ENCODE results near the gene BIRC2.
"Not testable (repeated sequence)": the region's sequence is repeated elsewhere in the genome, so short reads cannot be mapped to it uniquely, and the experiment has no call there.

The BIRC2 gene

GRCh38 chr11:102331341-102331740 is 15.7 kb upstream of the BIRC2 start:
- no peak overlapping the region for H2BK15ac ChIP-seq (ENCODE audit: low read depth, poor library complexity, severe bottlenecking)
- H3K36me3 ChIP-seq (ENCODE audit: control insufficient read depth in 1 of 2, insufficient read depth in 2 of 2, low read depth in 1 of 2, low read length in 2 of 2): no peaks in the 10 kb centered on the region
- H3K79me1 ChIP-seq (replicated peaks; ENCODE audit: low read length, poor library complexity, severe bottlenecking): no peaks in the 10 kb centered on the region
- no peaks in the 10 kb centered on the region for H3K9me3 ChIP-seq (ENCODE audit: control insufficient read depth, low read length)
- no peak overlapping the region for H2BK12ac ChIP-seq (ENCODE audit: low read length in 2 of 2)
- no peak overlapping the region for H2BK120ac ChIP-seq (ENCODE audit: low read depth, low read length)
- no peak overlapping the region for H3K9ac ChIP-seq (ENCODE audit: low read length)
- no peak overlapping the region for H4K8ac ChIP-seq (ENCODE audit: low read length)
- H3K27me3 ChIP-seq (ENCODE audit: control insufficient read depth in 1 of 2, insufficient read depth in 1 of 2, low read length in 2 of 2): no peaks in the 10 kb centered on the region
- no CpG with 5 or more reads among the region's 2 CpGs for WGBS
- no peak overlapping the region for H3K4ac ChIP-seq (ENCODE audit: low read depth in 1 of 2, low read length in 2 of 2)
- H3K4me2 ChIP-seq (ENCODE audit: low read length, poor library complexity, severe bottlenecking): no peak overlapping the region
- H2AFZ ChIP-seq (ENCODE audit: low read depth, low read length): no peak overlapping the region
- H3K27ac ChIP-seq (ENCODE audit: low read length, poor library complexity, severe bottlenecking): no peak overlapping the region
- peaks cover under 1% of the 10 kb centered on the region for H3K4me1 ChIP-seq (ENCODE audit: control insufficient read depth, insufficient read depth, low read depth, low read length)
- no peak overlapping the region for H4K91ac ChIP-seq (ENCODE audit: low read length)
- H2BK5ac ChIP-seq (ENCODE audit: low read depth, low read length, poor library complexity, severe bottlenecking): no peak overlapping the region
- no peak for DNase-seq
- H3K18ac ChIP-seq (ENCODE audit: low read depth in 1 of 2, low read length in 2 of 2): no peak overlapping the region
- no peak overlapping the region for H3K14ac ChIP-seq (ENCODE audit: low read length in 2 of 2)
- H3K4me3 ChIP-seq (ENCODE audit: insufficient read depth in 1 of 2, low read depth in 1 of 2, low read length in 2 of 2): no peak overlapping the region
- H2AK5ac ChIP-seq (ENCODE audit: low read length, severe bottlenecking): no peak overlapping the region
- H3K23ac ChIP-seq (ENCODE audit: low read length in 2 of 2): no peak overlapping the region

- H3K36me3 ChIP-seq (ENCODE audit: control insufficient read depth in 1 of 2, insufficient read depth in 2 of 2, low read depth in 1 of 2, low read length in 2 of 2): no peaks in the 10 kb centered on the region
- H2BK12ac ChIP-seq (ENCODE audit: low read length in 2 of 2): no peak overlapping the region
- H2AFZ ChIP-seq (ENCODE audit: low read depth, low read length): no peak overlapping the region
- H3K9ac ChIP-seq (ENCODE audit: low read length): no peak overlapping the region
- H3K4ac ChIP-seq (ENCODE audit: low read depth in 1 of 2, low read length in 2 of 2): no peak overlapping the region
- H2AK5ac ChIP-seq (ENCODE audit: low read length, severe bottlenecking): no peak overlapping the region
- no peak overlapping the region for H2BK120ac ChIP-seq (ENCODE audit: low read depth, low read length)
- H3K23ac ChIP-seq (ENCODE audit: low read length in 2 of 2): no peak overlapping the region
- peaks cover 1% of the 10 kb centered on the region for H3K4me1 ChIP-seq (ENCODE audit: control insufficient read depth, insufficient read depth, low read depth, low read length)
- H3K4me3 ChIP-seq (ENCODE audit: insufficient read depth in 1 of 2, low read depth in 1 of 2, low read length in 2 of 2): no peak overlapping the region
- H3K14ac ChIP-seq (ENCODE audit: low read length in 2 of 2): no peak overlapping the region
- H4K91ac ChIP-seq (ENCODE audit: low read length): no peak overlapping the region
- no peak overlapping the region for H3K27ac ChIP-seq (ENCODE audit: low read length, poor library complexity, severe bottlenecking)
- DNase-seq: peak; percentile 62
- H4K8ac ChIP-seq (ENCODE audit: low read length): no peak overlapping the region
- H2BK15ac ChIP-seq (ENCODE audit: low read depth, poor library complexity, severe bottlenecking): no peak overlapping the region
- 11% methylated on average over 1 of the region's 1 CpG for WGBS
- no peak overlapping the region for H3K4me2 ChIP-seq (ENCODE audit: low read length, poor library complexity, severe bottlenecking)
- H2BK5ac ChIP-seq (ENCODE audit: low read depth, low read length, poor library complexity, severe bottlenecking): no peak overlapping the region
- no peaks in the 10 kb centered on the region for H3K79me1 ChIP-seq (replicated peaks; ENCODE audit: low read length, poor library complexity, severe bottlenecking)
- H3K9me3 ChIP-seq (ENCODE audit: control insufficient read depth, low read length): no peaks in the 10 kb centered on the region
- H3K27me3 ChIP-seq (ENCODE audit: control insufficient read depth in 1 of 2, insufficient read depth in 1 of 2, low read length in 2 of 2): no peaks in the 10 kb centered on the region
- H3K18ac ChIP-seq (ENCODE audit: low read depth in 1 of 2, low read length in 2 of 2): no peak overlapping the region
Measured at GRCh38 chr11:102332611-102332994, 14.4 kb upstream of the BIRC2 start.

- no peak overlapping the region for H2BK15ac ChIP-seq (ENCODE audit: low read depth, poor library complexity, severe bottlenecking)
- no peak overlapping the region for H2BK120ac ChIP-seq (ENCODE audit: low read depth, low read length)
- H2AFZ ChIP-seq (ENCODE audit: low read depth, low read length): no peak overlapping the region
- H4K8ac ChIP-seq (ENCODE audit: low read length): no peak overlapping the region
- no peak overlapping the region for H3K4me3 ChIP-seq (ENCODE audit: insufficient read depth in 1 of 2, low read depth in 1 of 2, low read length in 2 of 2)
- no peak overlapping the region for H3K27ac ChIP-seq (ENCODE audit: low read length, poor library complexity, severe bottlenecking)
- H2BK12ac ChIP-seq (ENCODE audit: low read length in 2 of 2): no peak overlapping the region
- H3K4me2 ChIP-seq (ENCODE audit: low read length, poor library complexity, severe bottlenecking): no peak overlapping the region
- H3K23ac ChIP-seq (ENCODE audit: low read length in 2 of 2): no peak overlapping the region
- H3K9ac ChIP-seq (ENCODE audit: low read length): no peak overlapping the region
- H3K36me3 ChIP-seq (ENCODE audit: control insufficient read depth in 1 of 2, insufficient read depth in 2 of 2, low read depth in 1 of 2, low read length in 2 of 2): no peaks in the 10 kb centered on the region
- H3K4me1 ChIP-seq (ENCODE audit: control insufficient read depth, insufficient read depth, low read depth, low read length): peaks cover 1% of the 10 kb centered on the region
- H3K79me1 ChIP-seq (replicated peaks; ENCODE audit: low read length, poor library complexity, severe bottlenecking): no peaks in the 10 kb centered on the region
- no peak overlapping the region for H2AK5ac ChIP-seq (ENCODE audit: low read length, severe bottlenecking)
- DNase-seq: no peak
- H3K18ac ChIP-seq (ENCODE audit: low read depth in 1 of 2, low read length in 2 of 2): no peak overlapping the region
- H2BK5ac ChIP-seq (ENCODE audit: low read depth, low read length, poor library complexity, severe bottlenecking): no peak overlapping the region
- no peak overlapping the region for H4K91ac ChIP-seq (ENCODE audit: low read length)
- no peaks in the 10 kb centered on the region for H3K27me3 ChIP-seq (ENCODE audit: control insufficient read depth in 1 of 2, insufficient read depth in 1 of 2, low read length in 2 of 2)
- no peaks in the 10 kb centered on the region for H3K9me3 ChIP-seq (ENCODE audit: control insufficient read depth, low read length)
- no peak overlapping the region for H3K4ac ChIP-seq (ENCODE audit: low read depth in 1 of 2, low read length in 2 of 2)
- H3K14ac ChIP-seq (ENCODE audit: low read length in 2 of 2): no peak overlapping the region
Measured at GRCh38 chr11:102338479-102339010, 8.5 kb upstream of the BIRC2 start.

DNA sequence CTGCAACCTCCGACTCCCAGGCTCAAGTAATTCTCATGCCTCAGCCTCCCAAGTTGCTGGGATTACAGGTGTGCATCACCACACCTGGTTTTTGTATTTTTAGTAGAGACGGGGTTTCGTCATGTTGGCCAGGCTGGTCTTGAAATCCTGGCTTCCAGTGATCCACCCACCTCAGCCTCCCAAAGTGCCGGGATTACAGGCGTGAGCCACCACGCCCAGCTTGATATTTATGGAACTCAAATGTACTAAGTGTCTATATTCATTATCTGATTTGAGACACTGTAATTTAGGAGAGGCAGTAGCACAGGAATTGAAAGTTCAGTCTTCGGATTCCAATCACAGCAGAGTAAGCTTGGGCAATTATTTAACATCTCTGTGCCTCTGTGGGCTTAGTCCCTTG is 5.7 kb upstream of the BIRC2 start:
- not testable (repeated sequence) for H4K91ac ChIP-seq (ENCODE audit: low read length); H2BK12ac ChIP-seq (ENCODE audit: low read length in 2 of 2); H3K4me2 ChIP-seq (ENCODE audit: low read length, poor library complexity, severe bottlenecking); DNase-seq; H4K8ac ChIP-seq (ENCODE audit: low read length); H3K9ac ChIP-seq (ENCODE audit: low read length); H2BK120ac ChIP-seq (ENCODE audit: low read depth, low read length); H2AFZ ChIP-seq (ENCODE audit: low read depth, low read length); H3K18ac ChIP-seq (ENCODE audit: low read depth in 1 of 2, low read length in 2 of 2); H3K27me3 ChIP-seq (ENCODE audit: control insufficient read depth in 1 of 2, insufficient read depth in 1 of 2, low read length in 2 of 2); H2BK5ac ChIP-seq (ENCODE audit: low read depth, low read length, poor library complexity, severe bottlenecking); H3K14ac ChIP-seq (ENCODE audit: low read length in 2 of 2); H2AK5ac ChIP-seq (ENCODE audit: low read length, severe bottlenecking); H3K4me3 ChIP-seq (ENCODE audit: insufficient read depth in 1 of 2, low read depth in 1 of 2, low read length in 2 of 2); H2BK15ac ChIP-seq (ENCODE audit: low read depth, poor library complexity, severe bottlenecking); H3K4ac ChIP-seq (ENCODE audit: low read depth in 1 of 2, low read length in 2 of 2); H3K36me3 ChIP-seq (ENCODE audit: control insufficient read depth in 1 of 2, insufficient read depth in 2 of 2, low read depth in 1 of 2, low read length in 2 of 2); H3K9me3 ChIP-seq (ENCODE audit: control insufficient read depth, low read length); H3K23ac ChIP-seq (ENCODE audit: low read length in 2 of 2); H3K4me1 ChIP-seq (ENCODE audit: control insufficient read depth, insufficient read depth, low read depth, low read length); H3K79me1 ChIP-seq (replicated peaks; ENCODE audit: low read length, poor library complexity, severe bottlenecking); H3K27ac ChIP-seq (ENCODE audit: low read length, poor library complexity, severe bottlenecking)
- WGBS: 82% methylated on average over 4 of the region's 7 CpGs

Data from mesenchymal stem cell (in vitro differentiated cells and primary cell).